ENCODE data around the gene B3GALT6.

B3GALT6 gene

DNA sequence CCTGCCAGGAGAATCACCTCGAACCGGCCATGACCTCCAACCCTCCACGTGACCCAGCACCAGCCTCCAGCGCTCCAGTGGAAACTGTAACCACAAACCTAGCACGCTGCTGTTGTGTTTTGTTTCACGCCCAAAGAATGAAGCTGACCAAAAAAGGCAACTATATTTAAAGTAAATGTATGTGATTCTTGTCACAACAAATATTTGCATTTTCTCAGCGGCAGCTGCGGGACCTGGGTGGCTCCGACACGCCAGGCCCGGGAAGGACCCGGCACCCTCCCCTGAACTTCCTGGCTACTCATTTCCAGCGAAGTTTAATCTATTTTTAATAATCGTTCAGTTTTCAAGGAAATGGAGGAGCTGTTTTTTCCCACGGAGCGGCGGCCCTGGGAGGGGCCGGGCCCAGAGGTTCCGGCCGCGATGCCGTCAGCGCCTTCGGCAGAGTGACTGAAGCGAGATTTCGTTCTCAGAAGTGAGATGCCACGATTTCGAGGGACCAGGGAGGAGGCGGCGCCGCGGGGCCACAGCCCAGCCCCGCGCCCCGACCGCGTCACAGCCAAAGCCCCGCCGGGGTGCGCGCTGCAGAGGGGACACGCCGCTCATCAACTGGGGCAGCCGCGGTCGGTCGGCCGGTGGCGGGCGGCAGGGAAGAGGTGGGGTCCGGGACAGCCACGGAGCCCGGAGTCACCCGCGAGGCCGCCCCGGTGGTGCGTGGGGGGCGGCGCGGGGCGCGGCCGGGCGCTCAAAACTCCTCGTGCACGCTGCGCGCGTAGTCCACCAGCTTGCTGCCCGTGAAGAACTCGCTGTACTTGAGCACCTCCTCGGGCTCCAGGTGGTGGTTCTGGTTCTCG lies 15.0 kb upstream of the B3GALT6 start:
- DNase-seq (ENCODE audit: low read depth), result no peak

DNA sequence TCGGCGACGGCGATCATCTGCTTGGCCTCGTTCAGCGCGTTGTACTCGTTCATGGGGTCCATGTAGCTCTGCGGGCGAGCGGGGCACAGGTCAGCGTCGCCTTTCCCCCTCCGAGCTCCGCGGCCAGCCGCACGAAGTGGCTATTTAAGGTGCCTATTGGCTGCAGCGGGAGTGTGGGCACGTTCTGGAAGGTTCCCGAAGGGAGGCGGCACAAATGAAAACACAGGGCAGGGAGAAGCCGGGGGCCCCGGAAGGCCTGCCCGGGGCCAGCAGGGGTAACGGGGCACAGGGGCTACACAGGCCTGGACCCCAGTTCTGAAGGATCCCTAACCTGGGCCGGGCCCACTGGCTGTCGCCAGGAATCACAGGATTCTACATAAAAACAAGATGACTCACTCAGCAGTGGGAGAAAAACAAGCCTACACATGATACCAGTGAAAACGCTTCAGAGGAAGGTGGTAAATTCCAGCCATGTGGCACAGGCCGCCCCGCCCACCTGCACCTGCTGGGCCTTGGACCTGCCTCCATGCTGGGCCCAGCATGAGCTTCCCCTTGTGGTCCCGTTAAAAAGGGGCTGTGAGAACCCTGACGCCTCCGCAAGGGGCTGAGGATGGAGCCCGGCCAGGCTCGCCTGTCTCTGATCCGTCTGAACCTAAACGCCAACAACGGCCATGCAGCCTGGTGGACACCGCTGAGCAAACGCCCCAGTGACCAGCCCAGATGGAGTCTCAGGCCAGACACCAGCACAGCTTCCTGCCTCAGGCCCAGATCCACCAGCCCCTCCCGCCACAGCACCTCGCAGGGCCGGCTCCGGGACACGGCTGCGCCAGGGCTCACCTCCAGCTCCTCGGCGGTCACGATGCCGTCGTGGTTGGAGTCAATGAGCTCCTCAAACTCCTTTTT lies 14.2 kb upstream of the B3GALT6 start:
- DNase-seq (ENCODE audit: low read depth), result no peak

DNA sequence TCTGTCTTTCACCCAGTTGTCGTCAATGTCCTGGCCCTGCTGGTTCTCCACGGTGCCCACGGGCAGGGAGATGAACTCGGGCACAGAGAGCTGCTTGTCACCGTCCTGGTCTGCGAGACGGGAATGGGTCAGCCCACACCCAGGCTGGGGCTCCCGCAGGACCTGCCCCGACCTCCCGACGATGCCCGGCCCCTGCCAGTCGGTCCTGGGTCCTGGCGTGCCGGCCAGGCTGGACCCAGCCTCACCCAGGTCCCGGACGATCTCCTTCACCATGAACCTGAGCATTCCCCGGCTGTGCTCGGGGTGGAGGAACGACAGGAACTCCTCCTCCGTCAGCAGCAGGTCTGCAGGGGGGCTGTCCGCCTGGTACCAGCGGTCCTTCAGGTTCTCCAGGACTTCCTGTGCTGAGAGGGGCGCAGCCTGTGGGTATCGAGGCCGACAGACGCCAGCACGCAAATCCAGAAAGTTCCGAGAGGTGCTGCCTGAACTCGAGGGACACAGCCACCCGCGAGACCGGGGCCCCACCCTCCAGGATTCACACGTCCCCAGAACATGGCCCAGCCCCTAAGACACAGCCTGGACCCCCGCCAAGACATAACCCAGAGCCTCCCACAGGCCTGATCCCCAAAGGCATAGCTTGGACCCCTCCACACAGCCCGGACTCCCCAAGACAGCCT lies 13.4 kb upstream of the B3GALT6 start:
- no peak for DNase-seq (ENCODE audit: low read depth)

DNA sequence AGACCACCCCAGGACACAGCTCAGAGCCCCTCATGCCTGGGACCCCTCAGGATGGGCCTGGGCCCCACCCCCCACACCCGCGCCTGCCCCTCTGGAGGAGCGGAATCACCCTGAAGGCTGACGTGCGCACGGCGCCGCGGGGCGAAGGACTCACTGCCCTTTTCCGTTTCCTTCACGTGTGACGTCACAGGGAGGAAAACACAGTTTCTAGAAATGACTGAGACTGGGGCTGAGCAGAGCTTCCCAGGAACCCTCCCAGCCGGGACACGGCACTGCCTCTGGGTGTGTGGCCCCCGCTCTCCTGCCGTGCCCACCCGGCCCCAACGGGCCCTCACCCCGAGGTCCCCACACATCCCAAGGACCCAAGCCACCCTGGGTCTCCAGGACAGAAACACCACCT lies 12.7 kb upstream of the B3GALT6 start:
- DNase-seq (ENCODE audit: low read depth), result no peak

DNA sequence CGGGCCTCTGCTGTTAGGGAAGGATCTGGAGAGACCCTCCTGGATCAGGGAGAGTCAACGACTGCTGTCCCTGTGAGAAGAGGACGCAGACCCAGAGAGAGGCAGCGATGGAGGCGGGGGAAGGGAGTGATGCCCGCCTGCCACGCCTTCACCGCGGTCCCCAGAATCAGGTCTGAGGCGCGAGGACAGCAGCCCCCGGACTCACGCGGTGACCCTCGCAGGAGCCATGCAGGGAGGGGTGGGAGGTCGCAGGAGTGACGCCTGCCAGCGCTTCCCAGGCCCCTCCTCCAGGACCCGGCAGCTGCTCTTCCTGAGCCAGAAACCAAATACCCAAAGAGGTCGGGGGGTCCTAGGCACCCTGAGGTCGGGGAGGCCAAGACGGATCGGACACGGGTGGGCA lies 11.8 kb upstream of the B3GALT6 start:
- DNase-seq (ENCODE audit: low read depth), result no peak

DNA sequence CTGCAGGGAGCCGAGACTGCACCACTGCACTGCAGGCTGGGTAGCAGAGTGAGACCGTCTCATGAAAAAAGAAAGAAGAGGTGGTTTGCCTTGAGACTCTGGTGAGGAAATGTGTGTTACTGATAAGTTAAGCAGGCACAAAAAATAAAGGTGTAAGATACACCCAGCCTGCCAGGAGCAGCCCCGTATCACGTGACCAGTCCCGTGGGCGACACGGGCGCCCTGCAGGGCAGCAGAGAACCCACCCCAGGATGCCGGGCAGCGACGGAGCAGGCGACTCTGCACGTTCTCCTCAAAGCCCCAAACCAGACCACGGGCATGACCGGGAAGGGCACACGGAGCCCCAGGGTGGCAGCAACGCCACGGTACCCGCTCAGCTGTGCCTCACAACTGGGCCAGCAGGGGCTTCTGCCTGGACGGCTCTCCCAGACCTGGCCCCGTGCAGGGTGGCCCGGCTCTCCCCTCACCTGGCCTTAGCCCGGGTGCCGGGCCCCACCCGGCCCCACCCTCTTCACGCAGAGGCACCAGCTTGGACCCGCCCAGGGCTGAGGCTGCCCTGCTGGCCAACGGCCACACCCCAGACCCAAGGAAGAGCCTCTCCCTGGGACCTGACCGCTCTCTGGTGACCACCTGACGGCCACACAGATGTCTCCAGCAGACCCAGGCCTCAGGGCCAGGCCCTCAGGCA lies 10.0 kb upstream of the B3GALT6 start:
- no peak for DNase-seq (ENCODE audit: low read depth)

DNA sequence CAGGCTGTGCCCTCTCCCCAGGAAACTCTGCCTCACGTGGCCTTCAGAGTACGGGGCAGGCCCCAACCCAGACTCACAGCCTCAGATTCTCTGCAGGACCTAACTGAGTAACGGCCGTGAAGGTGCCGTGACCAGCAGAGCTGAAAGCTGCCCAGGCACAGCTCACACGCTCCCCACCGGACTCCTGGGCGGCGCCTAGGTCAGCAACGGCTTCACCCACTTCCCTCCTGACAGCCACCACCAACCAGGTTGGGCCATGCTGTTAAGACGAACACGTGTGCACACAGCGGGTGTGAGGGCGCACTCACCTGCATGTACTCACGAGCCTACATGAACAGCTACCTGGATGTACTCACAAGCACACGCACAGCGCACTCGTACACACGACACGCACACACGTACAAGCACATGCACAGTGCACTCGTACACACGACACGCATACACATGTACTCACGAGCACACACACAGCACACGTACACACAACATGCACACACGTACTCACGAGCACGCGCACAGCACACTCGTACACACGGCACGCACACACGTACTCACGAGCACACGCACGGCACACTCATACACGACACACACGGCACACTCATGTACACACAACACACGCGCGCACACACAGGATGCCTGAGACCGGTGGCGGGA lies 9.3 kb upstream of the B3GALT6 start:
- no peak for DNase-seq (ENCODE audit: low read depth)

DNA sequence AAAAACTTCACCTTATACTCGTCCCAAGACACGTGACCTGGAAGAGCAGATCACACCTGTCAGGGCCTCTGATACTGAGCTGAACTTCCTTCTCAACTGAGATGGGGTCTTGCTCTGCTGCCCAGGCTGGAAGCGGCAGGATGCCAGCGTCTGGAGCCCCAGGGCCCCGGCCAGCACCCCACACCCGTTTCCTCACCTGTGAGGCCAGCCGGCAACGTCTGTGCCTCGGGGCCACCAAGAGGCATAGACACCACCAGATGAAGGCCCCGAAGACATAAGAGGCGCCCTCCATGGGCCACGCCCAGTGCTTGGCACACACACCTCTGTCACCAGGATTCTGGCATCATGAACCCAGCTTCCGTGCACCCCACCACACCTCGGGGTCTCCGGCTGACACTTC lies 8.7 kb upstream of the B3GALT6 start:
- no peak for DNase-seq (ENCODE audit: low read depth)

DNA sequence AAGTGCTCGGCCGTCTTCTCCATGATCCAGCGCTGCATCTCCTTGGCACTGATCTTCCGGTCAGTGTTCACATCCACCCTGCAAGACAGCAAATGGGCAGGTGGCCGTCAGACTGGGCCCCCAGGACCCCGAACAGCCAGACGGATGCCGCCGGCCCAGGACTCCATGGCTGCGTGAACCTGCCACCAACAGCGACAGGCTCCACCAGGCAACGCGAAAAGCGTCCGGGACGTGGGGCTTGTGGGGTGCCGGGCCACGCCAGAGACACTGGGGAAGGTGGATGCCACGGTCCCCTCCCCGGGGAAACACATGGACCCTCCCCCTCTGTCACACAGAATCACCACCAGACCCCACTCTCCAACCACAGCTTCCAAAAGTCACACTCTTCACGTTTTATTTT lies 8.1 kb upstream of the B3GALT6 start:
- DNase-seq (ENCODE audit: low read depth), result no peak

DNA sequence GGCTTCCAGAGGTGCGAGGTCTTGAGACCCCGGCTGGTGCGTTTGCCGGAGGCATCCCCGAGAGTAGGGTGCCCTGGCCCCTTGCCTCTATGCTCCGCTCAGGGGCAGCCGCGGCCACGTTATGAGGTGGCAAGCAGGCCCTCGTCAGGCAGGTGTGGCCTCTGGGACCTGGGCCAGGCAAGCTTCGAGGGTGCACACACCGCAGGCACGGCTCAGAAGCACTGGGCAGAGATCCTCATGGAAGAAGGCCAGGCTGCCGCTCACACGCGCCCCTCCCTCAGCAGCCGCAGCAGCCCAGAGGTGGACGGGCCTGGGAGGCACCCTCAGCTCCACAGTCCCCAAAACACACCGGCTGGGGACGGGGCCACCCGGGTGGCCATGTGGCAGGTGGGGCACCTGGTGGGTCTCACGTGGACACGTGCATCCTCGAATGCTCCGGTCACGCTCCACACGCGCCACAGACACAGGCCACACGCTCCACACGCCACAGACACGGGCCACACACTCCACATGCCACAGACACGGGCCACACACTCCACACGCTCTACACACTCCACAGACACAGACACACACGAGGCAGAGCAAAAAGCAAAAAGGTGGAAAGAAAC lies 6.7 kb upstream of the B3GALT6 start:
- DNase-seq (ENCODE audit: low read depth), result no peak

DNA sequence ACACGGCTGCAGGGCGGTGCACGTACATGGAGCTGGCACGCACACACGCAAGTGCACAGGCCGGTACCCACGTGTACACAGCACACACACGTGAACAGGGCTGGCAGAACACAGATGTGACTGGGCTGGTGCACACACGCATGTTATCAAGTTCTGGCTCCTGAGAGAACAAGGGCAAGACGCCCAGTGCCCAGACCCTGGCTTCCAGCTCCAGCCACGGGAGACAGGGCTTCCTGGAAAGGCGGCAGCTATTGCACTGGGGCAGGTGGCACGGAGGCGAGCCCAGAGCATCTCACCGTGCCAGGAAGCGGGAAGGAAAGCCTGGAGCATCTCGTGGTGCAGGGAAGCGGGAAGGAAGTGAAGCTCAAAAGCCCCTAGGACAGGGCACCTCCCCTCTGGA lies 6.1 kb upstream of the B3GALT6 start:
- no peak for DNase-seq (ENCODE audit: low read depth)

DNA sequence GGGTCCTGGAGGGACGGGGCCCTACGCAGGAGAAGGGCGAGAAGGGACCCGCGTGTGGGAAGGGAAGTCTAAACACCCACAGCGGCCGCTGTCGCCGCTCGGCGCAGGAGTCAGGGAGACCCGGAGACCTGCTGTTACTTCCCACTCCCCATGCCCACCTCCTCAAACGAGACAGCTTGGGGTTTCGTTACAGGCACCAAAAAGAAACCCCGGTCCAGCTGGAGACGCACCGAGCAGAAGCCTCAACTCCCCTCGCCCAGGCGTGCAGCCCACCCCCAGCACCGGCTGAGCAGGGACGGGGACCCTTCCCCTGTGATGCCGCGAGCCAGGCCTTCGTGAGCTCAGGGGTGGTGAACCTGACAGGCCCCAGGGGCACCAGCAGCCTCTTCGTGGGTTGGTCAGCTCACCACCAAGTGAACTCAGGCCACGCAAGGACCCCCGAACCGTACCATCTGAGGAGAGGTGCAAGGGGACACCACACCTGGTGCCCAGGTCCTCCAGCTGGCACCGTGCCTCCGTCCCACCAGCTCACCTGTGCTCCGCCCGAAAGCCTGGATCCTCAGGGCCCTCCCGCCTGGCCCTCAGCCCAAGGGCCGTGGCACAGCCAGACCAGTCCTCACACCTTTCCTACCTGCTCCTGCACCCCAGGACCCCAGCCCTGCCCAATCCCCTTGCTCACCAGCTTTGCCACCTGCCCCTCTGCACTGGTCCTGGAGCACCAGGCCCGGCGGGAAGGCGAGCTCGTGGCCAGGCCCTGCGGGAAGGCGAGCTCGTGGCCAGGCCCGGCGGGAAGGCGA lies 5.3 kb upstream of the B3GALT6 start:
- DNase-seq (ENCODE audit: low read depth), result no peak

DNA sequence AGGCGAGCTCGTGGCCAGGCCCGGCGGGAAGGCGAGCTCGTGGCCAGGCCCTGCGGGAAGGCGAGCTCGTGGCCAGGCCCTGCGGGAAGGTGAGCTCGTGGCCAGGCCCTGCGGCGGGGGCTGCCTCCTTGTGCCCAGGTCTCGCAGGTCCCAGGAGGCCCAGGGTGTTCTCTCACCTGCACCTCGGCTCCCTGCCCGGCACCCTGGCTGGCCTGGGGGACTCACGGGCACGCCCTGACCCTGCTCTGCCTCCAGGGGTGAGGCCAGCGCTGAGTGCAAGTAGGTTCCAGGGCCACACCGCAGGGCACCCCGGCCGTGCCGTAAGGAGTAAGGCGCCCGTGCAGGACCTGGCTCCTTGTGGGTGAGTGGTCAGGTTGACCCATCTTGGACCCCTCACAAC lies 4.7 kb upstream of the B3GALT6 start:
- DNase-seq (ENCODE audit: low read depth), result no peak

DNA sequence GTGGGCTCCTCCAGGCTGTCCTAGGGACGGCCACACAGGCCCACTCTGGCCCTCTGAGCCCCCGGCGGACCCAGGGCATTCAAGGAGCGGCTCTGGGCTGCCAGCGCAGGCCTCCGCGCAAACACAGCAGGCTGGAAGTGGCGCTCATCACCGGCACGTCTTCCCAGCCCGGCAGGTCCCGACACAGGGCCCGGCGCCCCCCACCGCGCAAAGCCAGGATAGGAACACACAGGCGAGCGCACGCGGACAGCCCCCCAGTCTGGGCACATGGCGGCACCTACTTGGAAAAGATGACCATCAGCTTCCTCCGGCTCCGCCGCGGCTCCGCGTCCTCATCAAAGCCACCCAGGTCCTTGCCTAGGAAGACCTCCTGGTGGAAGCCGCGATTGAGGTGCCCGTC lies 3.9 kb upstream of the B3GALT6 start:
- no peak for DNase-seq (ENCODE audit: low read depth)

DNA sequence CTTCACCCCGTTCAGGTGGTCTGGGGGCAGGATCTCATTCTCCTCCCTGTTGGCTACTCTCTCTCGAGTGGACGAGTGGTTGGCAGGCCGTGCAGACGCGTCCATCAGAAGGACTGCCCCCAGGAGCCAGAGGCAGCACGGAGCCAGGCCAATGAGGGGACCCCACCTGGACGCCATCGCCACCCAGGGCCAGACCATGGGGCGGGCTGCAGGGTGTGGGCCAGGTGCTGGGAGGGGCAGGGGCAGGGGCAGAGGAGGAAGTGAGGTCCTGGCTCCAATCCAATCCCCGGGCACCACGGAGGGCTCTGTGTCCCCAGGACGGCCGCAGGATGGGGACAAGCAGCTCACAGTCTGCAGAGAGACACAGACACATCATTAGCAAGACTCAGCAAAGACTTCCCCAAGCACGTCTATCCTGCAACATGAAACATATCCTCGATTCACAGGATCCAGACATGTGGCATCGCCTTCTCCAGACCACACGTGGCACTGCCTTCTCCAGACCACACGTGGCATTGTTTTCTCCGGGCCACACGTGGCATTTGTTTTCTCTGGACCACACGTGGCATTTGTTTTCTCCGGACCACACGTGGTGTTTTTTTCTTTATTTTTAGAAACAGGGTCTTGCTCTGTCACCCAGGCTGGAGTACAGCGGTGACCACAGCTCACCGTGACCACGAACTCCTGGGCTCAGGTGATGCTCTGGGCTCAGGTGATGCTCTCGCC lies 3.3 kb upstream of the B3GALT6 start:
- DNase-seq (ENCODE audit: low read depth), result no peak

DNA sequence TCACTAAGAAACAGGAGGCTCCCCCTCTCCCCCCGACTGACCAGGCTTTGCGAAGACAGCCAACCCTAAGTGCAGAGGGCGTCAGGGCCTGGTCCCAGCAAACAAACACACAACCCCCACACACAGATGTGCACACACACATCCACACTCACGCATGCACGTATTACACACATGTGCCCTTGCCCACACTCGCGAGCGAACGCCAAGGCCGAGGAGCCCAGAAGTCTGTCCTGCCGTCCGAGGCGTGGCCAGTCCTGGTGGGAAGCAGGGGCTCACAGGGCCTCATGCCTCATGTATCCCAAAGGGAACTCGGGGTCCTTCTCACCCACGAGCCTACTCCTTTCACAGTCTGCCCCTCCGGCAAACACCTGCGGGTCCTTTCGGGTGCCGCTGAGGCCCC lies 2.3 kb upstream of the B3GALT6 start:
- no peak for DNase-seq (ENCODE audit: low read depth)

DNA sequence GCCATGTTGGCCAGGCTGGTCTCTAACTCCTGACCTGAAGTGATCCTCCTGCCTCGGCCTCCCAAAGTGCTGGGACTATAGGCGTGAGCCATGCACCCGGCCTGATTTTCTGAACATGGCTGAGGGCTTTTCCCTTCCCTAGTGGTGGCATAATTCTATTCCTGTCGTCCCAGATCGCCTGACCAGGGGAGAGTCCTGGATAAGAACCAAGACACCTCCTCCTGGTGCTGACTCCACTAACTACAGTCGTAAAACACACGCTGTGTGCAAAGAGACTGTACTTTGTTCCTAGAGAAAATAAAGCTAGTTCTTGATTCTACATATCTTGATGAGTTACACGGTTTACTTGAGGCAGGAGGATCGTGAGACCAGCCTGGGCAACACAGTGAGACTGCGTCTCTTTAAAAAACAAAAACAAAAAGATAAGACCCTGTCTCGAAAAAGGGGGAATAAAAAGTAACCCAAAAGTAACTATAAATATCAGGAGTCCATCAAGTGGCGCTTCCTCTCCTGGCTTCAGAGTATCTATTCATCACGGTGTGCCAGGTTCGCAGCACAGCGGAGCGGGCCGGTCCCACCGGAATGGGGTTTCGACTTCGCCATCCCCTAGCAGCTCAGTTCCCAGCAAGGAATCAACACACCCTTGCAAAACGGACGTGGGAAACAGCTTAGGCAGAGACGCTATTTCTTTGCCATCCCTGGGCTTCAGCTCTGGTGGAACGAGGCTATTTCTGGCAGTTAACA lies 1.2 kb upstream of the B3GALT6 start:
- no peak for DNase-seq (ENCODE audit: low read depth)

DNA sequence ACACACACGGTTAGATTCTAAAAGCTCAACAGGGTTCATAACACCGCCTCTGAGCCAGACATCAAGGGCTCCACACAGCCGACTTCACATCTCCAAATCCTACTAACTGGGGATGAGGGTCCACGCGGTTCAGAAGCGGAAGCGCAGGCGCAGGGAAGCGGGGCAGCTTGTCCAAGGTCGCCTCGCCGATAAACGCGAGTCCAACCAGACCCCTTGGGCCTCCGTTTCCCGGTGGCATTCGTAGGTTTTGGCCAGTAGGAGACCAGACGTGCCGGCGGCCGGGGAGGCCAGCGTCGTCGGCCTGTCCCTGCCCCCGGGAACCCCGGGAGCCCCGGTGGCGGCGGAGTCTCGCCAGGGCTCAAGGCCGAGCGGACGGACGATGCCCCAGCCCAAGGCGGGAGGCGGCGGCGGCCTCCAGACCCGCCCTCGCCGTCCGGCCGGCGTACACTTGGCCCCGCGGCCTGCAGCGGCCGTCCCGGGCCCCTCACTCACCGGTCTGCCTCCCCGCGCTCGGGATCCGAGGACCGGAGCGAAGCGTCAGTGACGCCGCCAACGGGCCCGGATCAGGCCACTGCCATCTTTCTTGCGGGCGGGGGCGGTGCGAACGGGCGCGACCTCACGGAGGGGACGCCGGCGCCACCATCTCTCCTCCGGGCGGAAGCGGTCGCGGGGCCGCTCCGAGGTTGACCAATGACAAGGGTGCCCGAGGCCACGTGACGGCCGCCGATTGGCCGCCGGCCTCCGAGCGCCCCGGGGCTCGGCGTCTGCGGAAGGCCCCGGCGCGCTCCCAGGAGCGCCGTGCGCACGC lies 433 bp upstream of the B3GALT6 start, which contains the start of gene SDF4:
Gene SDF4 (minus strand): TSS at position 602 of the 808 bp plus-strand sequence. CDS start 3,229 bp downstream, outside the sequence.
- DNase-seq (ENCODE audit: low read depth), result peak; percentile 95
